Measurements from ENCODE around the gene SHLD1. TPM values are rescaled to one million over a fixed set of nuclear protein-coding genes. Genes with fewer than 3 reads are reported as not detected.
A peak's percentile ranks its signal among the peaks of the same experiment; 100 is the strongest.

Gene SHLD1
- total and polyA plus RNA-seq, 7 donors, result 3.7 to 16.8 (median 8.6) TPM

GRCh38 chr20:5781798-5782750, 31.9 kb downstream of the SHLD1 start:
- ATAC-seq, result no peak
- no peaks in the 10 kb centered on the region for H3K9me3 ChIP-seq
- H3K4me1 ChIP-seq, result peaks cover 16% of the 10 kb centered on the region
- intact Hi-C loops (cut with DNase I), result no loop called here
- H3K4me3 ChIP-seq, result no peak overlapping the region
- H3K36me3 ChIP-seq (ENCODE audit: insufficient read depth in 1 of 2, low read depth in 1 of 2), result peaks cover 0 to 7% of the 10 kb centered on the region in 2 donors
- TF ChIP-seq CTCF (IDR thresholded peaks at IDR 0.05), result no peak
- H3K27me3 ChIP-seq (ENCODE audit: insufficient read depth in 3 of 3, low read length in 2 of 3), result no peaks in the 10 kb centered on the region
- no peak overlapping the region for H3K27ac ChIP-seq
- WGBS, 3 donors, result 39 to 48% (median 44%) methylated on average over 11 of the region's 11 CpGs
- DNase-seq, result no peak

- H3K4me3 ChIP-seq, result no peak overlapping the region
- DNase-seq (no peak), ATAC-seq (peak in 1 of 4 donors; percentile 32)
- TF ChIP-seq CTCF (IDR thresholded peaks at IDR 0.05), result no peak
- H3K27ac ChIP-seq, result no peak overlapping the region
- no peaks in the 10 kb centered on the region for H3K27me3 ChIP-seq (ENCODE audit: insufficient read depth in 3 of 3, low read length in 2 of 3)
- no peaks in the 10 kb centered on the region for H3K36me3 ChIP-seq (ENCODE audit: insufficient read depth in 1 of 2, low read depth in 1 of 2)
- H3K9me3 ChIP-seq, result no peaks in the 10 kb centered on the region
- peaks cover 17% of the 10 kb centered on the region for H3K4me1 ChIP-seq
- 49 to 69% (median 61%) methylated on average over 8 of the region's 8 CpGs for WGBS, 3 donors
- intact Hi-C loops (cut with DNase I), result loop anchor here in 1 of 2 donors (5.0 kb wide), 1 partner anchor 227 kb away; no protein-coding TSS in a partner anchor
Observed at GRCh38 chr20:5784735-5785134, 34.5 kb downstream of the SHLD1 start.

- intact Hi-C loops (cut with DNase I), result loop anchor here in 1 of 2 donors (5.0 kb wide), 1 partner anchor 228 kb away; no protein-coding TSS in a partner anchor
- 61 to 81% (median 63%) methylated on average over 5 of the region's 5 CpGs for WGBS, 3 donors
- H3K27ac ChIP-seq, result no peak overlapping the region
Observed at GRCh38 chr20:5785146-5785545, 34.9 kb downstream of the SHLD1 start.

More at GRCh38 chr20:5785146-5785545, 34.9 kb downstream of the SHLD1 start:
- no peaks in the 10 kb centered on the region for H3K27me3 ChIP-seq (ENCODE audit: insufficient read depth in 3 of 3, low read length in 2 of 3)
- no peaks in the 10 kb centered on the region for H3K9me3 ChIP-seq
- peak in 1 of 4 donors; percentile 24 for ATAC-seq
- no peak overlapping the region for H3K4me3 ChIP-seq
- no peak for TF ChIP-seq CTCF (IDR thresholded peaks at IDR 0.05)
- DNase-seq, result no peak
- H3K36me3 ChIP-seq (ENCODE audit: insufficient read depth in 1 of 2, low read depth in 1 of 2), result no peaks in the 10 kb centered on the region
- H3K4me1 ChIP-seq, result peaks cover 15% of the 10 kb centered on the region
